GM12864 (cell line): ENCODE measurements around the gene IP6K3.

Experiments
- DNase-seq: peaks from one replicate; pipeline ENCODE4 v3.0.0-alpha.2; 2011; ENCODE audit warnings: low read depth
- H3K4me3 ChIP-seq: 2 replicates; pipeline ENCODE4 v1.5.1; 2011; ENCODE audit warnings: mild to moderate bottlenecking, low read depth, low read length, control low read depth
- TF ChIP-seq, protein P1 (sequence below): IDR thresholded peaks from 2 replicates; pipeline ENCODE4 v1.5.1; 2011; ENCODE audit warnings: low read depth, mild to moderate bottlenecking, moderate library complexity, low read length, control low read depth, inconsistent platforms; ENCODE audit errors: missing control alignments

IP6K3 gene

GRCh38 chr6:33717934-33718455, 28.7 kb downstream of the IP6K3 start:
- TF ChIP-seq, protein P1, sequence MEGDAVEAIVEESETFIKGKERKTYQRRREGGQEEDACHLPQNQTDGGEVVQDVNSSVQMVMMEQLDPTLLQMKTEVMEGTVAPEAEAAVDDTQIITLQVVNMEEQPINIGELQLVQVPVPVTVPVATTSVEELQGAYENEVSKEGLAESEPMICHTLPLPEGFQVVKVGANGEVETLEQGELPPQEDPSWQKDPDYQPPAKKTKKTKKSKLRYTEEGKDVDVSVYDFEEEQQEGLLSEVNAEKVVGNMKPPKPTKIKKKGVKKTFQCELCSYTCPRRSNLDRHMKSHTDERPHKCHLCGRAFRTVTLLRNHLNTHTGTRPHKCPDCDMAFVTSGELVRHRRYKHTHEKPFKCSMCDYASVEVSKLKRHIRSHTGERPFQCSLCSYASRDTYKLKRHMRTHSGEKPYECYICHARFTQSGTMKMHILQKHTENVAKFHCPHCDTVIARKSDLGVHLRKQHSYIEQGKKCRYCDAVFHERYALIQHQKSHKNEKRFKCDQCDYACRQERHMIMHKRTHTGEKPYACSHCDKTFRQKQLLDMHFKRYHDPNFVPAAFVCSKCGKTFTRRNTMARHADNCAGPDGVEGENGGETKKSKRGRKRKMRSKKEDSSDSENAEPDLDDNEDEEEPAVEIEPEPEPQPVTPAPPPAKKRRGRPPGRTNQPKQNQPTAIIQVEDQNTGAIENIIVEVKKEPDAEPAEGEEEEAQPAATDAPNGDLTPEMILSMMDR: no peak
- no peak for DNase-seq
- H3K4me3 ChIP-seq: no peak overlapping the region

GRCh38 chr6:33716890-33717632, 29.6 kb downstream of the IP6K3 start:
- H3K4me3 ChIP-seq: no peak overlapping the region
- DNase-seq: no peak
- TF ChIP-seq, protein P1: no peak

GRCh38 chr6:33716379-33716778, 30.3 kb downstream of the IP6K3 start:
- no peak overlapping the region for H3K4me3 ChIP-seq
- no peak for DNase-seq
- TF ChIP-seq, protein P1: no peak

- DNase-seq: no peak
- no peak overlapping the region for H3K4me3 ChIP-seq
- TF ChIP-seq, protein P1: no peak
Measured at GRCh38 chr6:33714385-33715040, 32.2 kb downstream of the IP6K3 start.

DNA sequence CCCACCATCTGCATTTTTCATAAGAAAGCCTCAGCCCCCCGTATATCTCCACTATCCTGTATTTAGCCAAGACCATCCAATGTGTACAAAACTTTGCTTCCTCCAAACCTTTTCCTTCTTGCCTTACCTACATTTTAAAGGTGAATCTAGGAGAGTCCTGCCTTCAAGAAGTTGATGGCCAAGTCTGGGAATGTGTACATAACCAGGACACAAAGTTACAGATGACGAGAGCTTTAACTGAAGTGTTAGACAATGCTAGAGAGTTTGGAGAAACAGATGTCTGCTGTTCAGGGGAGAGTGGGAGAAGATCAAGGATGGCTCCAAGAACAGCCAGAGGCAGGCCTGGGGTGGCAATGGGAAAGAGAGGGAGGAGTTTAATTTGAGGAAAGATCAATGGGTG, 32.9 kb downstream of the IP6K3 start:
- no peak overlapping the region for H3K4me3 ChIP-seq
- TF ChIP-seq, protein P1: no peak
- no peak for DNase-seq

DNA sequence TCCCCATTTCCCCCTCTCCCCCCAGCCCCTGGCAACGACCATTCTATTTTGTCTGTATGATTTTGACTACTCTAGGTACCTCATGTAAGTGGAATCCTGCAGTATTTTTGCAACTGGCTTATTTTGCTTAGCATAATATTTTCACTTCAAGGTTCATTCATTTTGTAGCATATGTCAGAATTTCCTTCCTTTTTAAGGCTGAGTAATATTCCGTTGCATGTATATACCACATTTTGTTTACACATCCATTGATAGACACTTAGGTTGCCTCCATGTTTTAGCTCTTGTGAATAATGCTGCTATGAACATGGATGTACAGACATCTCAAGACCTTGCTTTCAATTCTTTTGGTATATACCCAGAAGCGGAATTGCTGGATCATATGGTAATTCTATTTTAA, 33.8 kb downstream of the IP6K3 start:
- no peak overlapping the region for H3K4me3 ChIP-seq
- no peak for DNase-seq
- TF ChIP-seq, protein P1: no peak
